Measurements from ENCODE around the gene C19orf25.

DNA sequence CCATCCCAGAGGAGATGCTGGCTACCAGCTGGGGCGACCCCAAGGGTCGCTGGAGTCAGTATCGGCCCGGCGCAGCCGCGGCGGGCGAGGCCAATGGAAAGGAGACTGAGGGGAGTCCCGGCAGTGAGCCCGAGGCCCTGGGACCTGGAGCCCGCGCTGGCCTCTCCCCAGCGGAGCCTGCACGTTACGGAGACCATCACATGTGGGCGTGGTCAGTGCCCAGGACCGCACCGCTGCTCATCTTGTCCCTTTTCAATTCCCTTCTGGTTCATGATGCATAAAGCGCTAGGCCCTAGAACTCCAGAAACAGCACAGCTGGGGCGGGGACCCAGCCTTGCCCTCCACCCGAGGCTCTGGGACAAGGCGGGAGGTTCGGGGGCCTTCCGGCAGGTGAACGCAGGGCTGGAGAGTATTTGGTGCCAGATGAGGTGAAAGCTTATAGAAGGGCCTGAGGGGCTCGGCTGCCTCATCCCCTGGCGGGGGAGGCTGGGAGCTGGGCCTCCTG is 8.0 kb downstream of the C19orf25 start:
- TF ChIP-seq, protein P1, sequence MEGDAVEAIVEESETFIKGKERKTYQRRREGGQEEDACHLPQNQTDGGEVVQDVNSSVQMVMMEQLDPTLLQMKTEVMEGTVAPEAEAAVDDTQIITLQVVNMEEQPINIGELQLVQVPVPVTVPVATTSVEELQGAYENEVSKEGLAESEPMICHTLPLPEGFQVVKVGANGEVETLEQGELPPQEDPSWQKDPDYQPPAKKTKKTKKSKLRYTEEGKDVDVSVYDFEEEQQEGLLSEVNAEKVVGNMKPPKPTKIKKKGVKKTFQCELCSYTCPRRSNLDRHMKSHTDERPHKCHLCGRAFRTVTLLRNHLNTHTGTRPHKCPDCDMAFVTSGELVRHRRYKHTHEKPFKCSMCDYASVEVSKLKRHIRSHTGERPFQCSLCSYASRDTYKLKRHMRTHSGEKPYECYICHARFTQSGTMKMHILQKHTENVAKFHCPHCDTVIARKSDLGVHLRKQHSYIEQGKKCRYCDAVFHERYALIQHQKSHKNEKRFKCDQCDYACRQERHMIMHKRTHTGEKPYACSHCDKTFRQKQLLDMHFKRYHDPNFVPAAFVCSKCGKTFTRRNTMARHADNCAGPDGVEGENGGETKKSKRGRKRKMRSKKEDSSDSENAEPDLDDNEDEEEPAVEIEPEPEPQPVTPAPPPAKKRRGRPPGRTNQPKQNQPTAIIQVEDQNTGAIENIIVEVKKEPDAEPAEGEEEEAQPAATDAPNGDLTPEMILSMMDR (IDR thresholded peaks at IDR 0.05): no peak
- no peak for TF ChIP-seq POLR2A (IDR thresholded peaks at IDR 0.05; ENCODE audit: low read depth)
- TF ChIP-seq POLR2AphosphoS5 (IDR thresholded peaks at IDR 0.05): no peak
- no peak for TF ChIP-seq EP300 (IDR thresholded peaks at IDR 0.05)

All from esophagus muscularis mucosa (tissue), 4 donors.